GM12878 (cell line): Measurements from ENCODE around the gene ITGA3. TPM values are rescaled to one million over a fixed set of nuclear protein-coding genes. Genes with fewer than 3 reads are reported as not detected.

Source experiments
- ATAC-seq: fragments of 200-7000 bp; cut with Tn5 transposase; 3 replicates; pipeline ENCODE4 v1.9.1; 2020; ENCODE audit warnings: mild to moderate bottlenecking, moderate library complexity
- BruUV-seq: library from RNA; stranded (reverse); fragments of 400-500 nt; replicated peaks from 2 replicates; lab custom pipeline; 2021; lab: Mats Ljungman, UMichigan
- CTCF ChIA-PET: fragments of 300-600 bp; sonication (Branson Sonifier 250); formaldehyde crosslinking; extraction: SDS; loops from one replicate; lab custom pipeline; 2021; ENCODE audit warnings: inconsistent platforms; lab: Yijun Ruan, JAX
- POLR2A ChIA-PET: fragments of 350-600 bp; formaldehyde crosslinking; extraction: SDS; loops from one replicate; lab custom pipeline; 2021; ENCODE audit warnings: inconsistent platforms; lab: Charles Lee
- RAD21 ChIA-PET: fragments of 300-600 bp; sonication (Branson Sonifier 250); formaldehyde crosslinking; loops from one replicate; lab custom pipeline; 2023; ENCODE audit warnings: antibody characterized with exemption; ENCODE audit not compliant: unreplicated experiment; lab: Charles Lee
- SMC1A ChIA-PET: fragments of 300-600 bp; sonication (Branson Sonifier 250); formaldehyde crosslinking; loops from one replicate; lab custom pipeline; 2023; ENCODE audit not compliant: unreplicated experiment, uncharacterized antibody; lab: Charles Lee
- DNase-seq: peaks from one replicate; pipeline ENCODE4 v3.0.0-alpha.2; 2011; ENCODE audit warnings: low read depth, low spot score
- FAIRE-seq: peaks from 3 replicates; lab custom pipeline; 2011; peaks lifted over from hg19 to GRCh38; lab: Jason Lieb, UNC
- H2AFZ ChIP-seq: 2 replicates; pipeline ENCODE4 v1.6.0; 2011; ENCODE audit warnings: low read depth, low read length, control low read depth; ENCODE audit not compliant: control insufficient read depth
- H3K27ac ChIP-seq: 2 replicates; pipeline ENCODE4 v1.5.1; 2011; ENCODE audit warnings: control low read depth; ENCODE audit not compliant: control insufficient read depth, insufficient read depth
- H3K27me3 ChIP-seq, 2 experiments: replicated peaks in 1 of 2; 2 replicates each; pipeline versions ENCODE4 v1.6.0 to v1.6.1; 2011; ENCODE audit warnings: low read length in 1 of 2; ENCODE audit not compliant: control insufficient read depth in 2 of 2, insufficient read depth in 2 of 2
- H3K36me3 ChIP-seq, 2 experiments: 2 replicates each; pipeline ENCODE4 v1.5.1; 2011; ENCODE audit warnings: low read length in 1 of 2; ENCODE audit not compliant: control insufficient read depth in 2 of 2, insufficient read depth in 2 of 2
- H3K4me1 ChIP-seq: 2 replicates; pipeline ENCODE4 v1.6.1; 2011; ENCODE audit warnings: mild to moderate bottlenecking, low read length, moderate library complexity, mixed read lengths; ENCODE audit not compliant: control insufficient read depth, insufficient read depth
- H3K4me2 ChIP-seq: 2 replicates; pipeline ENCODE4 v1.6.0; 2011; ENCODE audit warnings: control low read depth; ENCODE audit not compliant: control insufficient read depth, insufficient read depth
- H3K4me3 ChIP-seq: fragments of 200-600 bp; sonication (generic); 2 replicates; pipeline ENCODE4 v1.5.1; 2016
- H3K79me2 ChIP-seq: 2 replicates; pipeline ENCODE4 v1.6.0; 2011; ENCODE audit warnings: low read length; ENCODE audit not compliant: control insufficient read depth, insufficient read depth
- H3K9ac ChIP-seq: 2 replicates; pipeline ENCODE4 v1.8.0; 2011; ENCODE audit warnings: low read length, control low read depth, mixed read lengths; ENCODE audit not compliant: control insufficient read depth, insufficient read depth
- H3K9me3 ChIP-seq: replicated peaks from 3 replicates; pipeline ENCODE4 v1.5.1; 2011; ENCODE audit warnings: mild to moderate bottlenecking, low read length; ENCODE audit not compliant: control insufficient read depth, insufficient read depth
- H4K20me1 ChIP-seq: 2 replicates; pipeline ENCODE4 v1.6.0; 2011; ENCODE audit not compliant: control insufficient read depth, insufficient read depth
- DPF2 ChIP-seq: fragments of 450-650 bp; IDR thresholded peaks from 2 replicates; pipeline ENCODE4 v1.6.1; 2017; ENCODE audit warnings: mild to moderate bottlenecking
- NFYA ChIP-seq: IDR thresholded peaks from 2 replicates; pipeline ENCODE4 v1.6.1; 2011; ENCODE audit warnings: low read depth, mild to moderate bottlenecking, low read length, improper control_type of control experiment, borderline replicate concordance
- NR2C1 ChIP-seq: fragments of 450-650 bp; IDR thresholded peaks from 2 replicates; pipeline ENCODE4 v1.6.1; 2017; ENCODE audit warnings: antibody characterized with exemption, mild to moderate bottlenecking, moderate library complexity
- NR2C2 ChIP-seq: IDR thresholded peaks from 2 replicates; pipeline ENCODE4 v1.6.1; 2011; ENCODE audit warnings: borderline replicate concordance, low read depth; ENCODE audit not compliant: control insufficient read depth, insufficient read length
- TAF1 ChIP-seq: IDR thresholded peaks from 2 replicates; pipeline ENCODE4 v1.6.1; 2011; ENCODE audit warnings: mild to moderate bottlenecking, low read depth, low read length, borderline replicate concordance
- ZBTB11 ChIP-seq: fragments of 450-650 bp; formaldehyde crosslinking; IDR thresholded peaks from 2 replicates; pipeline ENCODE4 v1.5.0; 2022; ENCODE audit warnings: mild to moderate bottlenecking, missing genetic modification characterization
- ZNF384 ChIP-seq: IDR thresholded peaks from 2 replicates; pipeline ENCODE4 v1.6.1; 2012; ENCODE audit warnings: low read depth, mild to moderate bottlenecking, low read length, improper control_type of control experiment, borderline replicate concordance
- WGBS: methylation state at CpG from one replicate; pipeline ENCODE4 v1.1.6; 2016; ENCODE audit warnings: low lambda C conversion rate; ENCODE audit not compliant: insufficient replicate concordance, insufficient coverage; ENCODE audit errors: missing lambda C conversion rate; 5-methylcytosine and 5-hydroxymethylcytosine counted together
- in situ Hi-C: fragments of 300-500 bp; cut with MboI; formaldehyde crosslinking; loops from 9 replicates; pipeline ENCODE4 v1.14.3; 2018; ENCODE audit warnings: mixed read lengths
- intact Hi-C: fragments of 100-400 bp; cut with micrococcal nuclease; formaldehyde crosslinking; loops from one replicate; pipeline ENCODE4 v1.14.2; 2022; ENCODE audit not compliant: unreplicated experiment
- polyA plus RNA-seq, 11 experiments: library from polyadenylated mRNA; depleted of rRNA in 4 of 11; unstranded in 6 of 11; stranded (reverse) in 5 of 11; fragments of >200 nt; fragmentation: Nextera tagmentation in 4 of 11; fragmentation: Illumina TruSeq in 1 of 11; extraction: Ambion mirVana in 4 of 11; extraction: Trizol in 1 of 11; gene quantifications; 1 replicate in 1 of 11; 2 replicates in 10 of 11; pipeline versions ENCODE4 v1.2.1 to v1.2.3, GENCODE V29; 2011 to 2016; ENCODE audit warnings: inconsistent platforms in 2 of 11, missing spikeins in 2 of 11, low read depth in 1 of 11
- total RNA-seq, 4 experiments: library from RNA; depleted of rRNA in 3 of 4; stranded (reverse); fragments of >200 nt in 3 of 4; fragmentation: Illumina TruSeq in 1 of 4; extraction: Trizol in 1 of 4; gene quantifications; 2 replicates each; pipeline versions ENCODE4 v1.2.1 to v1.2.3, GENCODE V29; 2013 to 2021

ITGA3 gene
- total and polyA plus RNA-seq, 10 of the 15 experiments (the other 5 are each of a cell fraction or from before 2014, with no cell fraction given): 0.29 to 13.4 (median 6.6) TPM

- in situ Hi-C loops: loop anchor here (5.0 kb wide), 1 partner anchor 63 kb away; no protein-coding TSS in a partner anchor
Observed at GRCh38 chr17:50090071-50090470, 34.2 kb downstream of the ITGA3 start.

More at GRCh38 chr17:50090071-50090470, 34.2 kb downstream of the ITGA3 start:
- H4K20me1 ChIP-seq: no peaks in the 10 kb centered on the region
- RAD21 ChIA-PET: interaction anchor here (1.2 kb wide), 1 partner anchor 209 kb away, joined by 3 read pairs; no protein-coding TSS in a partner anchor
- no peak overlapping the region for H3K9ac ChIP-seq
- POLR2A ChIA-PET: no interaction called here
- H3K36me3 ChIP-seq: no peaks in the 10 kb centered on the region
- H3K4me3 ChIP-seq: no peak overlapping the region
- intact Hi-C loops: no loop called here
- H3K4me1 ChIP-seq: 0 out of 2 replicates have a peak, but pooled peaks cover 2% of the 10 kb centered on the region
- no peak overlapping the region for H3K4me2 ChIP-seq
- no peak for ATAC-seq
- H3K27ac ChIP-seq: no peak overlapping the region
- SMC1A ChIA-PET: interaction anchor here (1.4 kb wide), 1 partner anchor 64 kb away, joined by 3 read pairs; no protein-coding TSS in a partner anchor
- 64% methylated on average over 6 of the region's 6 CpGs for WGBS
- no peaks in the 10 kb centered on the region for H3K9me3 ChIP-seq
- CTCF ChIA-PET: interaction anchor here (0.5 to 5.7 kb wide), 3 partner anchors 23 to 61 kb away, joined by 3 to 64 read pairs (median 3); no protein-coding TSS in a partner anchor
- no TSS peak for BruUV-seq
- no peaks in the 10 kb centered on the region for H3K27me3 ChIP-seq
- no peak overlapping the region for H2AFZ ChIP-seq
- no peak for FAIRE-seq
- no peak for DNase-seq
- no peaks in the 10 kb centered on the region for H3K79me2 ChIP-seq
- TF ChIP-seq NR2C2 (no peak), ZNF384 (no peak), DPF2 (no peak), TAF1 (no peak), NR2C1 (no peak), ZBTB11 (CRISPR knock-in tag) (no peak), NFYA (no peak)
- TF ChIP-seq, all 136 proteins: peak for 0
